Activated CD8-positive, alpha-beta memory T cell treated with anti-CD3 and anti-CD28 coated beads for 1 hour (primary cell): Measurements from ENCODE around the gene HMCES.
"Not testable (repeated sequence)": the region's sequence is repeated elsewhere in the genome, so short reads cannot be mapped to it uniquely, and the experiment has no call there.

ENCODE experiments used
- DNase-seq, 2 donors: peaks; one replicate each; pipeline ENCODE4 v3.0.0-alpha.2; 2020; ENCODE audit warnings: low read depth in 1 of 2; ENCODE audit errors: extremely low read depth in 1 of 2

Gene HMCES

DNA sequence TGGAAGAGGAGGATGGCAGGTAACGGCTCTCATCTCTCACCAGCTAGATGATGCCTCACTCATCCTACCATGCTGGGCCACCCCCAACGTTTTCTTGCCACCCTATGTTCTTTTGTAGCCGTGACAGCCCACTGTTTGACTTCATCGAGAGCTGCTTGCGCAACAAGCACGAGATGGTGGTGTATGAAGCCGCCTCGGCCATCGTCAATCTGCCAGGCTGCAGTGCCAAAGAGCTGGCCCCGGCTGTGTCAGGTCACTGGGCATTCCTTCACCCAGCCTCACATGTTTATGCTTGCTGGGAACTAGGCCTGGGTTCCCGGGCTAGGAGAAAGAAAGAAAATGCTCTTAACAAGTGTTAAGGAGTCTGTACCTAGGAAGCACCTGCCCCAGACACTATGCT, 21.1 kb upstream of the HMCES start:
- DNase-seq = no peak

DNA sequence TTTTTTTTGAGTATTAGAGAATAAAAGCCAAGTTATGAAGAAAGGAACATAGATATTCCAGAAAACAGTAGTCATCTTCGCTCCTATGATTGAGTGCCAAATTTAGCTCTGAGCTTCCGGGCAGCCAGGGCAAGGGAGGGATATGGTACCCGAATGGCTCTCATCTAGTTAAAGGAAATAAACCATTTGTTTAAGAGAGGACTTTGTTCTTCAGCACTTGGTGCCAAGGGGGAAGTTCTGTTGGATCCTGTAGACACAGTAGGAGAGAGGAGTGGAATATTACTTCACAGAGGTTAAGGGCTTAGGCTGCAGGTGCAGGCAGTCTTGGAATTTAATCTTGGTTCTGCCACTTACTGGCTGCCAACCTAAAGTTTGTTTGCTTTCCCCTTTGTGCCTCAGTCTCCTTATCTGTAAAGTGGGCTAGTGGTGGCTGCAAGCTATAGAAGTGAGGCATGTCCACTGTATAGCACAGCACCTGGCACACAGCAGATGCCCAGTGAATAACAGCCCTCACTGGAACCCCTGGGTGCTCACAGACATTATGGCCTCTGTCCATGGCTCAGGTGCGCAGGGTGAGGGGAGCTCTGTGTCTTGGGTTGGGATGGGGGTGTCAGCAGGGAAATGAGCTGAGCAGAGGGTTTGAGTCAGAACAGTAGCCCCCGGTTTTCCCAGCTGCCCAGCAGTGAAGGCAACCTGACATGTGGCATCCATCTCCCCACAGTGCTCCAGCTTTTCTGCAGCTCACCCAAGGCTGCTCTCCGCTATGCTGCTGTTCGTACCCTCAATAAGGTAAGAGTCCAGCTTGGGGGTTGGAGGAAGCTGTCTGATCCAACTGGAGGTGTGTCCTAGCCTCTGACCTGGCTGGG, 18.8 kb upstream of the HMCES start:
- DNase-seq = no peak

DNA sequence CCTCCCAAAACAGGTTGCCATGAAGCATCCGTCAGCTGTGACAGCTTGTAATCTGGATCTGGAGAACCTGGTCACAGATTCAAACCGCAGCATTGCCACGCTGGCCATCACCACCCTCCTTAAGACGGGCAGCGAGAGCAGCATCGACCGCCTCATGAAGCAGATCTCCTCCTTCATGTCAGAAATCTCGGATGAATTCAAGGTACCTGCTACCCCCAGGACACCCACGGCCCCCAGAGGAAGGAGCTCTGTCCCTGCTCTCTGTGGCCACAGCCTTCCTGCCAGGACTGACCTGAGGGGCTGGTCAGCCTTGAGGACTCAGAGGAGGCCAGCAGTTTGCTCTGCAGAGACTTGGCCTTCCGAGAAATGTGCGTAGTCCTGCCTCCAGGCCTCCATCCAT, 18.1 kb upstream of the HMCES start:
- no peak for DNase-seq

DNA sequence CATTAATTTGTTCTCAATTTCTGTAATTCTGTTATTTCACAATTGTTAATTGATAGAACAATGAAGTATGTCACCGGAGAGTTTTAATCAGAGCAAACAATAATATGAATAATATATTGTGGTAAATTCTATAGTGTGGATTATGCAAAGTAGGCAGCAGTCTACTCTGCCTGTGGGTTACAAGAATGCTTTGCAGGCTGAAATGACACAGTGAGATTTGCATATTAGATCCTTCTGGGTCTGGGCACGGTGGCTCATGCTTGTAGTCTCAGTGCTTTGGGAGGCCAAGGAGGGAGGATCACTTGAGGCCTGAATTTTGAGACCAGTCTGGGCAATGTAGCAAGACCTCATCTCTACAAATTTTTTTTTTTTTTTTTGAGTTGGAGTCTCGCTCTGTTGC, 16.8 kb upstream of the HMCES start:
- DNase-seq = no peak

DNA sequence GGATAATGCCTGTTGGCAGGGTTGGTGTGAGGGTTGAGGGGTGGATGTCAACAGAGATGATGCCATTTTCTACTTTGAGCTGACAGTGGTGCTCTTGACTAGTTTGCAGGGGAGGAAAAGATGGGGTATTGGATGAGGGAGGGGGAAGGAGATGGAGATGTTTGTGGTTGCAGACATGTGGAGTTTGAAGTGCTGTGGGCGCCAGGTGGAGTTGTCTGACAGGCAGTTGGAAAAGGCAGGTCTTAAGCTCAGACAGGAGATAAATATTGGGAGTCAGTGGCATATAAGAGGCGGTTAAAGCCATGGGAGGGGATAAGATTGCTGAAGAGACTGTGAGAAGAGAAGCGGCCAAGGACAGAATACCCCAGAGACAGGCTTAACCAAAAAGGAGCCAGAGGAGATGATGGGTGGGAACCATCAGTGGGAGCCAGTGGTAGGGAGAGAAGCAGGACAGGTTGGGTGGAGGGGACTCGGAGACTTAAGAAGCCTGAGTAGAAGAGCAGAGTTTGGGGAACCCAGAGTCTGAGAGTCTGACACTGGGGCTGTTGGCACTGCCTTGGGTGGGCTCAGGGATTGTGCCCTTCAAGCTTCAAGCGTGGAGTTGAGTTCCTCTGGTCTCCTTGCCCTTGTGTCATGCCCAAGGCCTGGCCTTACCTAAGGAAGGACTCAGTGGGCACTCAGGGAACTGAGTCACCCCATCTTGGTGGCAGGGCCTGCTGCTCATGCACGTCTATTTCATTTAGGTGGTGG, 15.3 kb upstream of the HMCES start:
- DNase-seq = no peak

DNA sequence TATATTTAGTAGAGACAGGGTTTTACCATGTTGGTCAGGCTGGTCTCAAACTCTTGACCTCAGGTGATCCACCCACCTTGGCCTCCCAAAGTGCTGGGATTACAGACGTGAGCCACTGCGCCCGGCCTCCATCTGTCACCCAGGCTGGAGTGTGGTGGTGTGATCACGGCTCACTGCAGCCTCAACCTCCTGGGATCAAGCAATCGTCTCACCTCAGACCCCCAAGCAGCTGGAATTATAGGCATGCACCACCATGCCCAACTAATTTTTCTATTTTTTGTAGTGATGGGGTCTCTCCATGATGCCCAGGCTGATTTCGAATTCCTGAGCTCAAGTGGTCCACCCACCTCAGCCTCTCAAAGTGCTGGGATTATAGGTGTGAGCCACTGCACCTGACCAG, 13.7 kb upstream of the HMCES start:
- DNase-seq = not testable (repeated sequence)

DNA sequence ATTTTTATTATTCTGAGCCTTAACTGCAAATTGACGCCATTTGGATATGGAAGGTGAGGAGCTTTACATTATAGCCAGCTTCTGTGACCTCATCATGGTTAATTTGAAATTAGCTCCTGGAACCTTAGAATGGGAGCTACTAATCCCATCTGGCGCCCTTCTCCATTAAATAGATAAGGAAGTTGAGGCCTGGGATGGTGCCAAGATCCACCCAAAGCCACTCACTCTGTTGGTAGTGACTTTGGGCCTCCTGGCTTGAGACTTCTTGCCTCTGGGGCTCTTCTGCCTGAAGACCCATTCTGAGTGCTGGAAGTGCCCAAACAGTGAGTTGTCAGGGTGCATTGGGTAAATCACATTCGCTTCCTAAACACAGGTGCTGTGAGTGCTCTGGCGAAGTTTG, 12.0 kb upstream of the HMCES start:
- DNase-seq = no peak

DNA sequence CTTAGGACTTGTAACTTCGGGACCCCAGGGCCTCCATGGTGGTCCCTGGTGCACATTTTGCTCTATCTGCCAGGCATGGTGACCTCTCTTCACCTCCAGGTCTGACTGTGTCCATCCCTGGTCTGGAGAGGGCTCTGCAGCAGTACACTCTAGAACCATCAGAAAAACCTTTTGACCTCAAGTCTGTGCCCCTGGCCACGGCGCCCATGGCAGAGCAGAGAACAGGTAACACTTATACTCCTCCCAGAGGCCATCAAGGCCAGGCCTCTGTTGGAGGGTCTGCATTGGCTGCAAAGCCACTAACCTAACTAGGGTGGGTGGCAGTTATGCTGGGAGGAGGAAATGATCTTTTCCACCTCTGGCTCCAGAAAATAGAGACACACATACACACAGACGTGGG, 10.3 kb upstream of the HMCES start:
- no peak for DNase-seq

DNA sequence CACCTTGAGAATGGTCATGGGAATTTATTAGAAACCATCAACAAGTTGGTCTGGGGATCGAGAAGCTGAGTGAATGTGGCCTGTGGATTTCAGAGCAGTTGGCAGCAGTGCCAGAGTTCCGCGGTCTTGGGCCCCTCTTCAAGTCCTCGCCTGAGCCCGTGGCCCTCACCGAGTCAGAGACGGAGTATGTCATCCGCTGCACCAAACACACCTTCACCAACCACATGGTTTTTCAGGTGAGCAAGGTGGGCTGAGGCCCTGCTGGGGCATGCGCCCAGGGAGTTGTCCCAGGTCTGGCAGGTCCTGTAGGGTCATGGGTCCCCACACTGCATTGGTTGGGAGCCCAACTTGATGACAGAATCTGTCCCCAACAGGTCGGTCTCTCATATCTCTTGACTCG, 7.0 kb upstream of the HMCES start:
- no peak for DNase-seq

DNA sequence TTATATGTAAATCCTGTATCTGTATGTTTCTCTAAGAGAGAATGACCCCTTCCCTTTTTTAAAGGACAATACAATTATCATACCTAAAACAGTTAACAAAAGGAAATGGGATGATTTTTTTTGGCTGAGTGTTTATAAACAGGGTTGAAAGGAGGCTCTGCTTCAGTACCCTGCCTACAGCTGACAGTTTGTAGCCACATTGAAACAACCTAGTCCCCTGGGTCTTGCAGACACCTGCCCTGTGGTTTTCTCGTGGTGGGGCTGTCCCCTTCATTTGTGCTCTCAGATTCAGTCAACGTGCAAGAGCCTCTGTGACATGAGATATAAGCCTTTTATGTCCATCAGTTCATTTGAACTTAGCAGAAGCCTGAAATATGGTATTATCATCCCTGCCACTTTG, 2.3 kb upstream of the HMCES start:
- DNase-seq = no peak

DNA sequence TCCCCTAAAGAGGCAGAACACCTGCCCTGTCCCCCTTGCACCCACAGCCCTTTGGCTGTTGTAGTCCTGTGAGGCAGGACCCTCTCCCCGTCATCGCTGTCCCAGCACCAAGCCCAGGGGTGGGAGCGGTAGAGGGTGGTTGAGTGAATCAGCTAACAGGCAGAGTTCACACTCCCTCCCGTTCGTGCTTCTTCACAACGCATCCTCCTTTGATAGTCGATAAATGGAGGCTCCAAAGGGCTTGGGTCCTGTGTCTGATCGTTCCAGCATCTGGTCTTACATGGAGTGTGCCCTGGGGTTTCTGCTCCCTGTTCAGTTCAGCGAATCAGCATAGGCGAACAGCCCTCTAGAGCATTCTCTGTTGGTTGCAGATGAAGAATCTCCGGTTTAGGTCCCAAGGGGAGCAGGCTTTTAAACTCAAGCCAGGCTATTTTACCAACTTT, 820 bp upstream of the HMCES start:
- no peak for DNase-seq

DNA sequence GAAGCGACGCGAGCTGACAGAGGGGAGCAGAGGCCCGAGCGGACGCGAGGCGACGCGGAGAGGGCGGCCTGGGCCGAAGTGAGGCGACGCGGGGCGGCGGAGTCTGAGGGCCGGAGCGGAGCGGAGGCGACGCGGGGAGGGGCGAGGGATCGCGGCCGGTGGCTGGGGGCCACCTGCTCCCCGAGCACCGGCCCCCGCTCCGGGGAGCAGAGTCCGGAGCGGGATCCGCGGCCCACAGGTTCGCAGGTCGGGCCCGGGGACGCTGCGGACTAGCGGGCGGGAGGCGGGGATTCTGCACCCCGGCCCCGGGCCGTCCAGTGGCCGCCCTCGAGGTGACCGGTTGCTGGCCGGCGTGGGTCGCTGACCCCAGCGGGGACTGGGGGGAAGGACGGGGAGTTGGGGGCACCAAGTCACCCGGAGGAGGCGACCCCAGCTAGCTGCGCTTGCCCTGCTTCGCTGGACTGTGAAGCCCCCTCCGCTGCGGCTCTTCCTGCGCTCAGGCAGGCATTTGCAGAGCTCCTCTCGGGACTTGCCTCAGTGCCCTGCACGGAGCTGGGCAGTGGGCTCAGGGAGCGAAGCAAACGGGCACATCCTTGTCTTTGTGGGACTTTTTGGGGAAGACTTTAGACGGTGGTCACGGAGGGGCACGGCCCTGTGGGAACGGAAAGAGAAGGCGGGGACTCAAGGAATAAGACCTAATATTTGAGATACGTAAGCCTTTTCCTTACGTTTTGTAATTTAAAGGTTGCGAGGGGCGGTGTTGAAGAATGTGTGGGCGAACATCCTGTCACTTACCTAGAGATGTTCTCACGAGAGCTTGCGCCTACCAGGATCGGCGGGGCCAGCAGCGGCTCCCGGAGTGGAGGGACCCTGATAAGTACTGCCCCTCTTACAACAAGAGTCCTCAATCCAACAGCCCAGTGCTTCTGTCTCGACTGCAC, 566 bp downstream of the HMCES start:
- DNase-seq = peak in 1 of 2 donors; percentile 14

DNA sequence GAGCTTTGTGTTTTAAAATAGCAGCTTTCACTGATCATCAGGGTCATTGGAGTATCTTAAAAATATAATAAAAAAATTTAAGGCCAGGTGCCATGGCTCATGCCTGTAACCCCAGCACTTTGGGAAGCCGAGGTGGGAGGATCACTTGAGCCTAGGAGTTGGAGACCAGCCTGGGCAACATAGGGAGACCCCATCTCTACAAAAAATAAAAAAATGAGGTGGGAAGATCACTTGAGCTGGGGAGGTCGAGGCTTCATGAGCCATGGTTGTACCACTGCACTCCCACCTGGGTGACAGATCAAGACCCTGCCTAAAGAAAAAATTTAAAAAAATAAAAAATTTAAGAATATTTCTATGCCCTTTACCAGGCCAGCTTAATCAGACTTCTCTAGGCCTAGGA, 1.5 kb downstream of the HMCES start:
- DNase-seq = no peak

DNA sequence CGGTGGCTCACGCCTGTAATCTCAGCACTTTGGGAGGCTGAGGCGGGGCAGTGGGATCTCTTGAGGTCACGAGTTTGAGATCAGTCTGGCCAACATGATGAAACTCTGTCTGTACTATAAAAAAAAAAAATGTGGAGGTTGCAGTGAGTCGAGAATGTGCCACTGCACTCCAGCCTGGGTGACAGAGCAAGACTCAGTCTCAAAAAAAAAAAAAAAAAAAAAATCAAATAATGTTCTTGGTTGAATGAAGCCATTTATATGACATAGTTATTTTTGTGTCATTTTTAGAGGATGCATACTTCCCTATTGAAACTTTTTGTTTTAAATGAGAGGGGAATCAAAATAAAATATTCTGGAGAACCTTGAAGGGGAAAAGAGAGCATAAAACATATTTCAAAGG, 3.1 kb downstream of the HMCES start:
- no peak for DNase-seq

DNA sequence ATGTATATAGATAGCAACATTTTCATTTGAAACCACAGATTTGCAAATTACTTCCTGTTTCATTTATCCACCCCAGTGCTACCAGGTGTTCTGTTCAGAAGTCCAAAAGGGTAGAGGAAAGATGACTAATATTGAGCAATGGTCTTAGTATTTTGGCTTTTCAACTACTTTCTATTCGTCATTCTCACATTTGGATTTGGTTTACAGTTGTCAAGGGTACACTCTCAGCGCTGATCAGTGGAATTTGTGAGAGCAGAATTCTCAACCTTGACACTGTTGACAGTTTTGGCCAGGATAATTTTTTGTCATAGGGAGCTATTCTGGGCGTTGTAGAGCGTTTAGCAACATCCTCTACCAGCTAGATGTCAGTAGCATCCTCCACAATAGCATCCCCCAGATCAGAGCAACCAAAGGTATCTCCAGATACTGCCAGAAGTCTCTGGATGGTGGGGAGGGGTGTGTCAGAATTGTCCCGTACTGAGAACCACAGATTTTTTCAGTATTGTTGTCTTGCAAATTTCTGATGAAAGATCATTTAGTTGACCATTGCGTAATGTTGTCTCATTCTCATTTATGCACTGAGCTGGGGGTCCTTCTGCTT, 4.2 kb downstream of the HMCES start:
- no peak for DNase-seq

DNA sequence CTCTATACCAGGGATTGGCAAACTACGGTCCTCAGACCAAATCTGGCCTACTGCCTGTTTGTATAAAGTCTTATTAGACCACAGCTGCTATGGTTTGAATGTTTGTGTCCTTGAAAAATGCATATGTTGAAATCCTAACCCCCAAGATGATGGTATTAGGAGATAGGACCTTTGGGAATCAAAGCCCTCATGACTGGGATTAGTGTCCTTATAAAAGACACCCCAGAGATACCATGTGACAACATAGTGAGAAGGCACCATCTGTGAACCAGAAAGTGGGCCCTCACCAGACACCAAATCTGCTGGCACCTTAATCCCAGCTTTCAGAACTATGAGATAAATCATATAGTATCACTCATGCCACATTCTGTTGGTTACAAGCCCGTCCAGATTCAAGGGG, 7.4 kb downstream of the HMCES start:
- DNase-seq = no peak

DNA sequence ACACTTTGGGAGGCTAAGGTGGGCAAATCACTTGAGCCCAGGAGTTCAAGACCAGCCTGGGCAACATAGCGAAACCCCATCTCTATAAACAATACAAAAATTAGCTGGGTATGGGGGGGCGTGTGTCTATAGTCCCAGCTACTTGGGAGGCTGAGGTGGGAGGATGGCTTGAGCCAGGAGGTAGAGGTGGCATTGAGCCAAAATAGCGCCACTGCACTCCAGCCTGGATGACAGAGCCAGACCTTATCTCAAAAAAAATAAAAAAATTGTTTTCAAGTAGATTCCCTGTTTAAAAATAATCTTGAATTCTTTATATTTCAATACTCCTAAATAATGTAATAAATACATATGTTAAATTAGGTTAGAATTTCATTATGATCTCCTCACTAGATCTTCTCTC, 9.8 kb downstream of the HMCES start:
- DNase-seq = no peak

DNA sequence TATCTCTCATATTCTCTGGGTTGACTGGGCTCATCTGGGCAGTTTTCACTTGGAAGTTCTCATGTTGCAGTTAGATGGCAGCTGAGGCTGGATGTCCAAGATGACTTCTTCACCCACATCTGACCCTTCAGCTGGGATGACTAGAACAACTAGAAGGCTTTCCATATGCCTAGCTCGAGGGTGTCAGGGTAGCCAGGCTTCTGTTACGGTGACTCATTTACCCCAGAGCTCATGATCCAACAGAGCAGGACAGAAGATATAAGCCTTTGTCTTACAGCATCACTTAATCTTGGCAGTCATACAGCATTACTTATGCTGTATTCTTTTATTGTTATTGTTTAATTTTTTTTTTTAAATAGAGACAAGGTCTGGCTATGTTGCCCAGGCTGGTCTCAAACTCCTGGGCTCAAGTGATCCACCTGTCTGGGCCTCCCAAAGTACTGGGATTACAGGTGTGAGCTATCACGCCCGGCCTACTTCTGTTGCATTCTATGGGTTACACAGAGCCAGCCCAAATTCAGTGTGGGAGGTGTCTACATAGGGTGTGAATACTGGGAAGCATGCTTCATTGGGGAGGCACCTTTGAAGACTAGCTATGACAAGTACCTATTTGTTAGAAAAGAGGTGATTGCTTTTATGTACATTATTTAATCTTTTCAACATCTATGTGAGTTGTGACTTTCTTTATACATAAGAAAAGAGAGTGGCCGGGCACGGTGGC, 10.7 kb downstream of the HMCES start:
- no peak for DNase-seq

DNA sequence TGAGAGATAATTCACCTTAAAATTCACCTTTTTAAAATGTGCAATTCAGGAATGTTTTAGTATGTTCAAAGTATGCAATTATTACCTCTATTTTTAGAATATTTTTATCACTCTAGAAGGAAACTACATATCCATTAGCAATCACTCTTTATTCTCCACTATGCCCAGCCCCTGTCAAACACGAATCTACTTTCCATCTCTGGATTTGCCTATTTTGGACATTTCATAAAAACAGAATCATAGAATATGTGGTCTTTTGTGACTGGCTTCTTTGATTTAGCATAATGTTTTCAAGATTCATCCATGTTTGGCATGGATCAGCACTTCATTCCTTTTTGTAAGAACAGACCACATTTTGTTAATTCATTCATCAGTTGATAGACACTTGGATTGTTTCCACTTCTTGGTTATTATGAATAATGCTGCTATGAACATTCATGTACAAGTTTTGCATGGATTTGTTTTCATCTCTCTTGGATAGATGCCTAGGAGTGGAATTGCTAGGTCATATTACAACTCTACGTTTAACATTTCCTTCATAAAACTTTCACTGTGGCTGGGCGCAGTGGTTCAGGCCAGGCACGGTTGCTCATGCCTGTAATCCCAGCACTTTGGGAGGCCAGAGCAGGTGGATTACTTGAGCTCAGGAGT, 12.7 kb downstream of the HMCES start:
- DNase-seq = no peak

DNA sequence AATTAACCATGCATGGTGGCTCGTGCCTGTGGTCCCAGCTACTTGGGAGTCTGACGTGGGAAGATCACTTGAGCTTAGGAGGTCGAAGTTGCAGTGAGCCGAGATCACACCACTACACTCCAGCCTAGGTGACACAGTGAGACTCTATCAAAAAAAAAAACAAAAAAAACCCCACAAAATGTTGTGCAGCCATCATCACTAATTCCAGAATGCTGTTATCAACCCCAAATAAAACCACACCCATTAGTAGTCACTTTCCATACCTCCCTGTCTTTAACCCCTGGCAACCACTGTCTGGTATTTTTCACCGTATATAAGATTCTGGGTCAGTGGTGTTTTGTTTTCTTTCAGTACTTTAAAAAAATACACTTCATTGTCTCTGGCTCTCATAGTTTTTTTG, 16.6 kb downstream of the HMCES start:
- no peak for DNase-seq
